MM.1S (cell line): ENCODE data around the gene GFOD1.

ENCODE experiments used
- DNase-seq: peaks from one replicate; pipeline ENCODE4 v3.0.0-alpha.2; 2015
- H2AFZ ChIP-seq: fragments of 300-600 bp; sonication (generic); 2 replicates; pipeline ENCODE4 v1.6.0; 2016; ENCODE audit warnings: antibody characterized with exemption, low read length
- H3F3A ChIP-seq: fragments of 300-600 bp; sonication (generic); 2 replicates; pipeline ENCODE4 v1.6.1; 2016; ENCODE audit warnings: mild to moderate bottlenecking, antibody characterized with exemption, low read length, moderate library complexity, mixed read lengths; ENCODE audit not compliant: insufficient read depth
- H3K27ac ChIP-seq: fragments of 300-600 bp; sonication (generic); 2 replicates; pipeline ENCODE4 v1.5.1; 2016; ENCODE audit warnings: mild to moderate bottlenecking, low read length
- H3K27me3 ChIP-seq: fragments of 300-600 bp; sonication (generic); replicated peaks from 2 replicates; pipeline ENCODE4 v1.6.0; 2016; ENCODE audit warnings: low read length; ENCODE audit not compliant: insufficient read depth
- H3K36me3 ChIP-seq: fragments of 300-600 bp; sonication (generic); replicated peaks from 2 replicates; pipeline ENCODE4 v1.6.1; 2016; ENCODE audit warnings: mild to moderate bottlenecking, low read length, mixed read lengths; ENCODE audit not compliant: insufficient read depth
- H3K4me1 ChIP-seq: fragments of 300-600 bp; sonication (generic); 2 replicates; pipeline ENCODE4 v1.6.1; 2016; ENCODE audit warnings: low read length, mixed read lengths
- H3K4me2 ChIP-seq: fragments of 300-600 bp; sonication (generic); 2 replicates; pipeline ENCODE4 v1.6.0; 2016; ENCODE audit warnings: low read depth, low read length
- H3K4me3 ChIP-seq: fragments of 300-600 bp; sonication (generic); 2 replicates; pipeline ENCODE4 v1.5.1; 2016; ENCODE audit warnings: low read length, mixed read lengths
- H3K79me2 ChIP-seq: fragments of 300-600 bp; sonication (generic); 2 replicates; pipeline ENCODE4 v1.6.1; 2016; ENCODE audit warnings: mixed run types, low read length, mixed read lengths
- H3K9ac ChIP-seq: fragments of 300-600 bp; sonication (generic); 2 replicates; pipeline ENCODE4 v1.6.1; 2016; ENCODE audit warnings: low read length, mixed read lengths
- H3K9me2 ChIP-seq: fragments of 300-600 bp; sonication (generic); replicated peaks from 2 replicates; pipeline ENCODE4 v1.6.1; 2016; ENCODE audit warnings: mild to moderate bottlenecking, low read length, mixed read lengths; ENCODE audit not compliant: insufficient read depth
- H3K9me3 ChIP-seq: fragments of 300-600 bp; sonication (generic); replicated peaks from 2 replicates; pipeline ENCODE4 v1.6.1; 2016; ENCODE audit warnings: mild to moderate bottlenecking, low read length, mixed read lengths; ENCODE audit not compliant: insufficient read depth
- H4K20me1 ChIP-seq: fragments of 300-600 bp; sonication (generic); 2 replicates; pipeline ENCODE4 v1.6.1; 2016; ENCODE audit warnings: mild to moderate bottlenecking, low read length, moderate library complexity, mixed read lengths; ENCODE audit not compliant: insufficient read depth
- CTCF ChIP-seq: fragments of 300-600 bp; sonication (generic); IDR thresholded peaks from 2 replicates; pipeline ENCODE4 v1.5.1; 2016; ENCODE audit warnings: antibody characterized with exemption, low read length, mixed read lengths
- EZH2 ChIP-seq: fragments of 300-600 bp; sonication (generic); optimal IDR thresholded peaks from 2 replicates; pipeline ENCODE3; 2017; ENCODE audit warnings: low read depth, mild to moderate bottlenecking, antibody characterized with exemption, low read length, mixed read lengths
- EZH2phosphoT487 ChIP-seq: fragments of 300-600 bp; sonication (generic); IDR thresholded peaks from 2 replicates; pipeline ENCODE4 v1.6.1; 2018; ENCODE audit warnings: antibody characterized with exemption, low read length

Gene GFOD1

GRCh38 chr6:13465734-13466133 lies 21.7 kb downstream of the GFOD1 start:
- no peak overlapping the region for H3K4me2 ChIP-seq
- H3K4me3 ChIP-seq, result no peak overlapping the region
- H3K27me3 ChIP-seq, result no peaks in the 10 kb centered on the region
- TF ChIP-seq EZH2phosphoT487 (no peak), EZH2 (no peak)
- no peak for DNase-seq
- H2AFZ ChIP-seq, result no peak overlapping the region
- no peaks in the 10 kb centered on the region for H3K36me3 ChIP-seq
- H3K79me2 ChIP-seq, result no peaks in the 10 kb centered on the region
- no peaks in the 10 kb centered on the region for H3K4me1 ChIP-seq
- no peaks in the 10 kb centered on the region for H4K20me1 ChIP-seq
- no peak overlapping the region for H3K9ac ChIP-seq
- no peaks in the 10 kb centered on the region for H3F3A ChIP-seq
- no peaks in the 10 kb centered on the region for H3K9me2 ChIP-seq
- H3K9me3 ChIP-seq, result no peaks in the 10 kb centered on the region
- no peak overlapping the region for H3K27ac ChIP-seq

- no peaks in the 10 kb centered on the region for H3K4me1 ChIP-seq
- H3K36me3 ChIP-seq, result no peaks in the 10 kb centered on the region
- H3K4me2 ChIP-seq, result no peak overlapping the region
- no peaks in the 10 kb centered on the region for H3K79me2 ChIP-seq
- H3K27me3 ChIP-seq, result no peaks in the 10 kb centered on the region
- no peak for TF ChIP-seq EZH2phosphoT487
- TF ChIP-seq CTCF, result no peak
- no peak for TF ChIP-seq EZH2
- no peak for DNase-seq
- H3K9me2 ChIP-seq, result no peaks in the 10 kb centered on the region
- H4K20me1 ChIP-seq, result no peaks in the 10 kb centered on the region
- no peaks in the 10 kb centered on the region for H3F3A ChIP-seq
- no peaks in the 10 kb centered on the region for H3K9me3 ChIP-seq
- no peak overlapping the region for H2AFZ ChIP-seq
- H3K4me3 ChIP-seq, result no peak overlapping the region
- H3K27ac ChIP-seq, result no peak overlapping the region
- no peak overlapping the region for H3K9ac ChIP-seq
Observed at GRCh38 chr6:13463941-13464340, 23.5 kb downstream of the GFOD1 start.

GRCh38 chr6:13463328-13463717 lies 24.1 kb downstream of the GFOD1 start:
- TF ChIP-seq EZH2, result no peak
- Histone ChIP-seq H3K9me2 (no peaks in the 10 kb centered on the region), H4K20me1 (no peaks in the 10 kb centered on the region), H3K9me3 (no peaks in the 10 kb centered on the region), H3K27me3 (no peaks in the 10 kb centered on the region), H3K27ac (no peak overlapping the region), H3K4me1 (no peaks in the 10 kb centered on the region), H3K36me3 (no peaks in the 10 kb centered on the region), H3K79me2 (no peaks in the 10 kb centered on the region), H3K4me2 (no peak overlapping the region), H3F3A (no peaks in the 10 kb centered on the region), H2AFZ (no peak overlapping the region), H3K4me3 (no peak overlapping the region), H3K9ac (no peak overlapping the region)
- no peak for DNase-seq

- Histone ChIP-seq H3K27ac (no peak overlapping the region), H3K4me3 (no peak overlapping the region), H3K4me1 (no peaks in the 10 kb centered on the region), H3K36me3 (no peaks in the 10 kb centered on the region), H3K9me2 (no peaks in the 10 kb centered on the region), H3K9me3 (no peaks in the 10 kb centered on the region), H3K4me2 (no peak overlapping the region), H4K20me1 (no peaks in the 10 kb centered on the region), H2AFZ (no peak overlapping the region), H3K79me2 (no peaks in the 10 kb centered on the region), H3F3A (no peaks in the 10 kb centered on the region), H3K27me3 (no peaks in the 10 kb centered on the region), H3K9ac (no peak overlapping the region)
- TF ChIP-seq EZH2phosphoT487 (no peak), CTCF (no peak), EZH2 (no peak)
- DNase-seq, result no peak
Observed at GRCh38 chr6:13462458-13463327, 24.7 kb downstream of the GFOD1 start.
